ENCODE results near the gene PRKCA. TPM values are rescaled to one million over a fixed set of nuclear protein-coding genes. Genes with fewer than 3 reads are reported as not detected.

The PRKCA gene
- total RNA-seq, 1 donor from 2014 or later, result 80.1 TPM

DNA sequence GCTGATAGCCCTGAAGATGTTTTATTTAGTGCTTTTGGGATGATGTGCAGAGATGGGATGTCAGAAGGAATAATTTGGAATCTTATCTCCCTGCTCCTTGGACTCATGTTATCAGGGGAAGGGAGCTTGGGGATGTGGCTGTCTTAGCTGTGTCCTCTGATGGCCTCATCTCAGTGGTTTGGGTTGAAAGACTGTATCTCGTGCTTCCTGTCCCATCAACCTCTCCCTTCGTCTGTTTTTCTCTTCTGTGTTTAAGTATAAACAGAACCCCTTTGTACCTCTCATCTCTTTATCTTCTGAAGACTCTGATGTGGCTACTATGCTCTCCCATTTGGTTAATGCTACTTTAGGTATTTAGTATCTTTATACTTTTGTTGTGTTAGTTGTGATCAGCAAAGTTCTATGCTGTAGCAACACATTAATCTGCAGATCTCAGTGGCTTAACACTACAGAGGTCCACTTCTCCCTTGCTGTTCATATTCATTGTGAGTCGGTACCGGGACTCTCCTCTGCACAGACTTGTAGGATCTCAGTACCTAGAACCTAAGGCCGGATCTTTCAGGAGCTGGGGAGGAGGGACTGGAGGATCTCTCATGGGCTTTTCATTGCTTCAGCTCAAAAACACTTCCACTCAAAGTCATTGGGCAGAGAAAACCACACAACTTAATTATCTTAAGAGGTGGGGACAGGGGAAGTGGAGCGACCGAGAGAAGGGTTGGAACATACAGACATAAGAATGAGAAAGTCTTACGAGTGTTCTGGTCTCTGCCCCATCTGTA is 28.8 kb downstream of the PRKCA start:
- DNase-seq (ENCODE audit: extremely low spot score, unreplicated experiment), result no peak
- peaks cover 5% of the 10 kb centered on the region for H3K36me3 Mint-ChIP-seq (ENCODE audit: unreplicated experiment)
- peaks cover 31% of the 10 kb centered on the region for H3K4me1 Mint-ChIP-seq (ENCODE audit: unreplicated experiment)
- TF ChIP-seq CTCF (IDR thresholded peaks at IDR 0.05), result no peak
- H3K9me3 Mint-ChIP-seq (ENCODE audit: unreplicated experiment), result no peaks in the 10 kb centered on the region
- no peak overlapping the region for H3K4me3 Mint-ChIP-seq (ENCODE audit: unreplicated experiment)
- H3K27me3 Mint-ChIP-seq (ENCODE audit: unreplicated experiment), result no peaks in the 10 kb centered on the region
- H3K27ac Mint-ChIP-seq (ENCODE audit: unreplicated experiment), result no peak overlapping the region

DNA sequence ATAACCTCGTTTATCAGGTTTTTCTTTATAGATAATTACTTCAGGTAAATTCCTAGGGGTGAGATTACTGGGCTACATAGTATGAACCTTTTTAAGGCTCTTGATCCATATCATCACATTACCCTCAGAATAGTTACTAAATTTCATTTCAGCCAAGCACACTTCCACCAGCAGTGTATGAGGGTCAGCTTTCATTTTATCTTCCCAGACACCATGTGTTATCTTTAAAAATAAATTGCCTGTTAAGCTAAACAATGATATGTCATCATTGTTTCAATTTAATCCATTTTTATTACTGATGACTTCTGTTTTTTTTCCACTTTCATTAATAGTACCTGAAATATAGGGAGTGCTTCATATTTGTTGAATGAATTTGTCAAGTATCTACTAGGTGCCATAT is 33.4 kb downstream of the PRKCA start:
- H3K4me3 Mint-ChIP-seq (ENCODE audit: unreplicated experiment), result no peak overlapping the region
- H3K36me3 Mint-ChIP-seq (ENCODE audit: unreplicated experiment), result no peaks in the 10 kb centered on the region
- no peak for TF ChIP-seq CTCF (IDR thresholded peaks at IDR 0.05)
- DNase-seq (ENCODE audit: extremely low spot score, unreplicated experiment), result no peak
- no peaks in the 10 kb centered on the region for H3K9me3 Mint-ChIP-seq (ENCODE audit: unreplicated experiment)
- H3K27ac Mint-ChIP-seq (ENCODE audit: unreplicated experiment), result no peak overlapping the region
- no peaks in the 10 kb centered on the region for H3K27me3 Mint-ChIP-seq (ENCODE audit: unreplicated experiment)
- peaks cover 46% of the 10 kb centered on the region for H3K4me1 Mint-ChIP-seq (ENCODE audit: unreplicated experiment)

DNA sequence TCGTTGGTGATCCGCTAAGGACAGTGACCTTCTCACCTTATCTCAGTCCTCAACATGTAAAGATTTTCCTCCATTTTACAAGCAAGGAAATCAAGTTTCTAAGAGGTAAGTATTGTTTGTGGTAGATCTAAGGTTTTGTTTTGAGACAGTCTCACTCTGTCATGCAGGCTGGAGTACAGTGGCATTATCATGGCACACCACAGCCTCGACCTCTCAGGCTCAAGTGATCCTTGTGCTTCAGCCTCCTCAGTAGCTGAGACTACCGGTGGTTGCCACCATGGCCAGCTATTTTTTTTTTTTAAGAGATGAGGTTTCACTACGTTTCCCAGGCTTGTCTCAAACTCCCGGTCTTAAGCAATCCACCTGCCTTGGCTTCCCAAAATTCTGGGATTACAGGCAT is 34.9 kb downstream of the PRKCA start:
- H3K4me3 Mint-ChIP-seq (ENCODE audit: unreplicated experiment), result no peak overlapping the region
- DNase-seq (ENCODE audit: extremely low spot score, unreplicated experiment), result no peak
- H3K27me3 Mint-ChIP-seq (ENCODE audit: unreplicated experiment), result no peaks in the 10 kb centered on the region
- no peak for TF ChIP-seq CTCF (IDR thresholded peaks at IDR 0.05)
- no peak overlapping the region for H3K27ac Mint-ChIP-seq (ENCODE audit: unreplicated experiment)
- no peaks in the 10 kb centered on the region for H3K36me3 Mint-ChIP-seq (ENCODE audit: unreplicated experiment)
- no peaks in the 10 kb centered on the region for H3K9me3 Mint-ChIP-seq (ENCODE audit: unreplicated experiment)
- peaks cover 40% of the 10 kb centered on the region for H3K4me1 Mint-ChIP-seq (ENCODE audit: unreplicated experiment)

- Mint-ChIP-seq H3K4me3 (ENCODE audit: unreplicated experiment) (no peak overlapping the region), H3K4me1 (ENCODE audit: unreplicated experiment) (peaks cover 40% of the 10 kb centered on the region), H3K27me3 (ENCODE audit: unreplicated experiment) (no peaks in the 10 kb centered on the region), H3K36me3 (ENCODE audit: unreplicated experiment) (no peaks in the 10 kb centered on the region), H3K9me3 (ENCODE audit: unreplicated experiment) (no peaks in the 10 kb centered on the region), H3K27ac (ENCODE audit: unreplicated experiment) (peak overlapping the region; percentile 45)
- no peak for TF ChIP-seq CTCF (IDR thresholded peaks at IDR 0.05)
- DNase-seq (ENCODE audit: extremely low spot score, unreplicated experiment), result no peak
Observed at GRCh38 chr17:66337866-66338485, 35.6 kb downstream of the PRKCA start.

- no peak for TF ChIP-seq CTCF (IDR thresholded peaks at IDR 0.05)
- no peak overlapping the region for H3K4me3 Mint-ChIP-seq (ENCODE audit: unreplicated experiment)
- H3K4me1 Mint-ChIP-seq (ENCODE audit: unreplicated experiment), result peaks cover 43% of the 10 kb centered on the region
- no peaks in the 10 kb centered on the region for H3K36me3 Mint-ChIP-seq (ENCODE audit: unreplicated experiment)
- H3K27me3 Mint-ChIP-seq (ENCODE audit: unreplicated experiment), result no peaks in the 10 kb centered on the region
- no peaks in the 10 kb centered on the region for H3K9me3 Mint-ChIP-seq (ENCODE audit: unreplicated experiment)
- peak overlapping the region; percentile 45 for H3K27ac Mint-ChIP-seq (ENCODE audit: unreplicated experiment)
- no peak for DNase-seq (ENCODE audit: extremely low spot score, unreplicated experiment)
Observed at GRCh38 chr17:66338937-66339336, 36.5 kb downstream of the PRKCA start.

Data from osteocyte (in vitro differentiated cells).